Kidney (tissue), 14 donors: ENCODE data around the gene PARL. TPM values are rescaled to one million over a fixed set of nuclear protein-coding genes. Genes with fewer than 3 reads are reported as not detected.

Experiments used
- DNase-seq, 5 donors: peaks; one replicate each; pipeline ENCODE4 v3.0.0-alpha.2; 2013 to 2020
- FAIRE-seq: peaks from 2 replicates; lab custom pipeline; 2012; peaks lifted over from hg19 to GRCh38; lab: Jason Lieb, UNC
- H3K27ac ChIP-seq, 2 donors: one replicate each; pipeline ENCODE4 v1.7.0; 2013; ENCODE audit warnings: low read depth in 2 of 2, low read length in 2 of 2, inconsistent platforms in 1 of 2
- H3K27me3 ChIP-seq: one replicate; pipeline ENCODE4 v1.7.1; 2013; ENCODE audit warnings: low read length, inconsistent platforms; ENCODE audit not compliant: control insufficient read depth, insufficient read depth
- H3K36me3 ChIP-seq, 3 donors: one replicate each; pipeline versions ENCODE4 v1.7.0 to v1.7.1; 2013; ENCODE audit warnings: low read length in 3 of 3, control low read depth in 1 of 3, inconsistent platforms in 1 of 3; ENCODE audit not compliant: insufficient read depth in 3 of 3, control insufficient read depth in 2 of 3
- H3K4me1 ChIP-seq, 3 donors: one replicate each; pipeline versions ENCODE4 v1.7.0 to v1.7.1; 2013; ENCODE audit warnings: low read length in 3 of 3, inconsistent platforms in 1 of 3, low read depth in 1 of 3; ENCODE audit not compliant: control insufficient read depth in 2 of 3, insufficient read depth in 2 of 3
- H3K4me3 ChIP-seq, 3 donors: one replicate each; pipeline versions ENCODE4 v1.7.0 to v1.8.1; 2013; ENCODE audit warnings: low read length in 3 of 3, control low read depth in 1 of 3, inconsistent platforms in 1 of 3
- H3K9ac ChIP-seq, 3 donors: one replicate each; pipeline versions ENCODE4 v1.7.0 to v1.7.1; 2013; ENCODE audit warnings: low read length in 3 of 3, control low read depth in 1 of 3, inconsistent platforms in 1 of 3
- H3K9me3 ChIP-seq, 3 donors: one replicate each; pipeline versions ENCODE4 v1.7.0 to v1.7.1; 2013; ENCODE audit warnings: low read length in 3 of 3, control low read depth in 1 of 3, inconsistent platforms in 1 of 3; ENCODE audit not compliant: control insufficient read depth in 2 of 3, insufficient read depth in 1 of 3
- intact Hi-C: fragments of 100-400 bp; cut with DNase I; formaldehyde crosslinking; loops from one replicate; pipeline ENCODE4 v1.11.1; 2022
- polyA plus RNA-seq: library from polyadenylated mRNA; stranded (reverse); fragments of 350-450 nt; fragmentation: Illumina TruSeq; extraction: RNeasy Lipid Tissue Mini Kit (QIAGEN cat#74804); gene quantifications from one replicate; pipeline ENCODE4 v1.2.3, GENCODE V29; 2014; ENCODE audit warnings: low read depth, low replicate concordance; ENCODE audit not compliant: insufficient read depth
- total RNA-seq: library from RNA; stranded (reverse); fragmentation: NEBNext Ultra II Directional; extraction: Animal tissue kit (Norgen Biotek cat#: 25700); gene quantifications from one replicate; pipeline ENCODE4 v1.2.1, GENCODE V29; 2021
- TF ChIP-seq, protein P1 (sequence below): IDR thresholded peaks from 3 replicates; pipeline ENCODE4 v1.5.1; 2012; ENCODE audit warnings: mild to moderate bottlenecking, moderate library complexity, borderline replicate concordance; ENCODE audit not compliant: insufficient read depth; ENCODE audit errors: extremely low read depth
- donor health status: control.
- donor health status: control.
- donor health status: control.
- donor health status: control.
- donor health status: control.
- donor health status: DM: yes; HTN: yes; CAD: no.
- donor health status: Normal renal cell carcinoma (clear cell type).

The PARL gene
- total and polyA plus RNA-seq, 2 donors from 2014 or later: 70.2 to 88.8 TPM

GRCh38 chr3:183837894-183838293 lies 46.8 kb downstream of the PARL start:
- Histone ChIP-seq H3K4me3 (no peak overlapping the region), H3K27ac (no peak overlapping the region), H3K27me3 (no peaks in the 10 kb centered on the region), H3K36me3 (peaks cover 8 to 32% (median 13%) of the 10 kb centered on the region in 3 donors), H3K9me3 (no peaks in the 10 kb centered on the region), H3K9ac (no peak overlapping the region), H3K4me1 (no peaks in the 10 kb centered on the region)
- DNase-seq: no peak
- TF ChIP-seq, protein P1, sequence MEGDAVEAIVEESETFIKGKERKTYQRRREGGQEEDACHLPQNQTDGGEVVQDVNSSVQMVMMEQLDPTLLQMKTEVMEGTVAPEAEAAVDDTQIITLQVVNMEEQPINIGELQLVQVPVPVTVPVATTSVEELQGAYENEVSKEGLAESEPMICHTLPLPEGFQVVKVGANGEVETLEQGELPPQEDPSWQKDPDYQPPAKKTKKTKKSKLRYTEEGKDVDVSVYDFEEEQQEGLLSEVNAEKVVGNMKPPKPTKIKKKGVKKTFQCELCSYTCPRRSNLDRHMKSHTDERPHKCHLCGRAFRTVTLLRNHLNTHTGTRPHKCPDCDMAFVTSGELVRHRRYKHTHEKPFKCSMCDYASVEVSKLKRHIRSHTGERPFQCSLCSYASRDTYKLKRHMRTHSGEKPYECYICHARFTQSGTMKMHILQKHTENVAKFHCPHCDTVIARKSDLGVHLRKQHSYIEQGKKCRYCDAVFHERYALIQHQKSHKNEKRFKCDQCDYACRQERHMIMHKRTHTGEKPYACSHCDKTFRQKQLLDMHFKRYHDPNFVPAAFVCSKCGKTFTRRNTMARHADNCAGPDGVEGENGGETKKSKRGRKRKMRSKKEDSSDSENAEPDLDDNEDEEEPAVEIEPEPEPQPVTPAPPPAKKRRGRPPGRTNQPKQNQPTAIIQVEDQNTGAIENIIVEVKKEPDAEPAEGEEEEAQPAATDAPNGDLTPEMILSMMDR: no peak
- intact Hi-C loops: no loop called here
- FAIRE-seq: no peak

GRCh38 chr3:183837390-183837789 lies 47.3 kb downstream of the PARL start:
- no peak overlapping the region for H3K9ac ChIP-seq
- intact Hi-C loops: no loop called here
- H3K27ac ChIP-seq: no peak overlapping the region
- TF ChIP-seq, protein P1: no peak
- peaks cover 8 to 36% (median 16%) of the 10 kb centered on the region in 3 donors for H3K36me3 ChIP-seq
- H3K4me3 ChIP-seq: no peak overlapping the region
- no peaks in the 10 kb centered on the region for H3K4me1 ChIP-seq
- DNase-seq: no peak
- FAIRE-seq: no peak
- no peaks in the 10 kb centered on the region for H3K27me3 ChIP-seq
- no peaks in the 10 kb centered on the region for H3K9me3 ChIP-seq

DNA sequence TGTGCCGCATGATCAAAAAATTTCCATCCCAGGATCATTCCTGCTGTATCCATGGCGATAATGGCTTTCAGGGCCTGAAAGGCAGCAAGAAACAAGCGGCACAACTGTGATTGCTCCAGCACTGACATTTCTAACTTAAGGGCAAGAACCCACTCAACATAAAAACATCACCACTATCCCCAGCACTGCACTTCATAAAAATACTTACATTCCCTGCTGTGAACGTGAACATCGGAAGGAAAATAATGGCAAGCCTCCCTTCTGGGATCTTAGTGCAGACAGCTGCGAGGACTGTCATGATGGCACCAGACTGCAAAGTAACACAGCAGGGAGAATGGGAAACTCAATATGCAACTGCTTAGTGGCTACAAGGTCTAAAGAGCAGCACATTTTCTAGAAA lies 51.2 kb downstream of the PARL start:
- FAIRE-seq (no peak), DNase-seq (no peak)
- no peak overlapping the region for H3K4me3 ChIP-seq
- H3K27ac ChIP-seq: no peak overlapping the region
- H3K27me3 ChIP-seq: no peaks in the 10 kb centered on the region
- no peak overlapping the region for H3K9ac ChIP-seq
- H3K36me3 ChIP-seq: peaks cover 0 to 26% (median 14%) of the 10 kb centered on the region in 3 donors
- intact Hi-C loops: no loop called here
- H3K9me3 ChIP-seq: no peaks in the 10 kb centered on the region
- H3K4me1 ChIP-seq: no peaks in the 10 kb centered on the region
- TF ChIP-seq, protein P1: no peak

- DNase-seq (no peak), FAIRE-seq (no peak)
- H3K27me3 ChIP-seq: no peaks in the 10 kb centered on the region
- no peaks in the 10 kb centered on the region for H3K4me1 ChIP-seq
- TF ChIP-seq, protein P1: no peak
- peaks cover 0 to 22% (median 14%) of the 10 kb centered on the region in 3 donors for H3K36me3 ChIP-seq
- intact Hi-C loops: no loop called here
- H3K4me3 ChIP-seq: no peak overlapping the region
- H3K9me3 ChIP-seq: no peaks in the 10 kb centered on the region
- H3K9ac ChIP-seq: no peak overlapping the region
- H3K27ac ChIP-seq: no peak overlapping the region
Measured at GRCh38 chr3:183830187-183830586, 54.5 kb downstream of the PARL start.
